ENCODE results near the gene LARGE2.

DNA sequence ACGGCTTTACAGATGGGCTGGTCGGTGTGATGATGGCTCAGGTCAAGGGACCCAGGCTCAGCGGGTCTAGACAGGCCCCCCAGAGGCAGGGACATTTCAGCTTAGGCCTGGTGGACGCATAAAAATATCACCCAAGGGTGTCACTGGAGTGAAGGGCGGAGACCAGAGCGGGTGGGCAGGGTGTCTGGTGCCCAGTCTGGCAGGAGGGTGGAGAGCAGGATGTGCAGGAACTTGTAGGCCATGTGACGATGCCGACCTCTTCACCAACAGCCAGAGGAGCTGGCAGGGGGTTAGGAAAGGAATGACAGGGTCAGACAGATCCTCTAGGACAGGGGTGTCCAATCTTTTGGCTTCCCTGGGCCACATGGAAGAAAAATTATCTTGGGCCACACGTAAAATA, 32.5 kb upstream of the LARGE2 start:
- TF ChIP-seq, protein P1, sequence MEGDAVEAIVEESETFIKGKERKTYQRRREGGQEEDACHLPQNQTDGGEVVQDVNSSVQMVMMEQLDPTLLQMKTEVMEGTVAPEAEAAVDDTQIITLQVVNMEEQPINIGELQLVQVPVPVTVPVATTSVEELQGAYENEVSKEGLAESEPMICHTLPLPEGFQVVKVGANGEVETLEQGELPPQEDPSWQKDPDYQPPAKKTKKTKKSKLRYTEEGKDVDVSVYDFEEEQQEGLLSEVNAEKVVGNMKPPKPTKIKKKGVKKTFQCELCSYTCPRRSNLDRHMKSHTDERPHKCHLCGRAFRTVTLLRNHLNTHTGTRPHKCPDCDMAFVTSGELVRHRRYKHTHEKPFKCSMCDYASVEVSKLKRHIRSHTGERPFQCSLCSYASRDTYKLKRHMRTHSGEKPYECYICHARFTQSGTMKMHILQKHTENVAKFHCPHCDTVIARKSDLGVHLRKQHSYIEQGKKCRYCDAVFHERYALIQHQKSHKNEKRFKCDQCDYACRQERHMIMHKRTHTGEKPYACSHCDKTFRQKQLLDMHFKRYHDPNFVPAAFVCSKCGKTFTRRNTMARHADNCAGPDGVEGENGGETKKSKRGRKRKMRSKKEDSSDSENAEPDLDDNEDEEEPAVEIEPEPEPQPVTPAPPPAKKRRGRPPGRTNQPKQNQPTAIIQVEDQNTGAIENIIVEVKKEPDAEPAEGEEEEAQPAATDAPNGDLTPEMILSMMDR (IDR thresholded peaks at IDR 0.05 in 4 of 5, conservative IDR thresholded peaks at IDR 0.05 in 1 of 5): no peak
- no peak for TF ChIP-seq POLR2A (IDR thresholded peaks at IDR 0.05)

All from gastrocnemius medialis (tissue), 4 donors.